Stimulated activated CD4-positive, alpha-beta T cell treated with anti-CD3 and anti-CD28 coated beads, Interleukin-2, amount 100 ng/mL, for 4 hours (primary cell): ENCODE measurements around the gene TXLNG.

Source experiments
- DNase-seq: peaks from one replicate; pipeline ENCODE4 v3.0.0-alpha.2; 2020; ENCODE audit warnings: low read depth

The TXLNG gene

DNA sequence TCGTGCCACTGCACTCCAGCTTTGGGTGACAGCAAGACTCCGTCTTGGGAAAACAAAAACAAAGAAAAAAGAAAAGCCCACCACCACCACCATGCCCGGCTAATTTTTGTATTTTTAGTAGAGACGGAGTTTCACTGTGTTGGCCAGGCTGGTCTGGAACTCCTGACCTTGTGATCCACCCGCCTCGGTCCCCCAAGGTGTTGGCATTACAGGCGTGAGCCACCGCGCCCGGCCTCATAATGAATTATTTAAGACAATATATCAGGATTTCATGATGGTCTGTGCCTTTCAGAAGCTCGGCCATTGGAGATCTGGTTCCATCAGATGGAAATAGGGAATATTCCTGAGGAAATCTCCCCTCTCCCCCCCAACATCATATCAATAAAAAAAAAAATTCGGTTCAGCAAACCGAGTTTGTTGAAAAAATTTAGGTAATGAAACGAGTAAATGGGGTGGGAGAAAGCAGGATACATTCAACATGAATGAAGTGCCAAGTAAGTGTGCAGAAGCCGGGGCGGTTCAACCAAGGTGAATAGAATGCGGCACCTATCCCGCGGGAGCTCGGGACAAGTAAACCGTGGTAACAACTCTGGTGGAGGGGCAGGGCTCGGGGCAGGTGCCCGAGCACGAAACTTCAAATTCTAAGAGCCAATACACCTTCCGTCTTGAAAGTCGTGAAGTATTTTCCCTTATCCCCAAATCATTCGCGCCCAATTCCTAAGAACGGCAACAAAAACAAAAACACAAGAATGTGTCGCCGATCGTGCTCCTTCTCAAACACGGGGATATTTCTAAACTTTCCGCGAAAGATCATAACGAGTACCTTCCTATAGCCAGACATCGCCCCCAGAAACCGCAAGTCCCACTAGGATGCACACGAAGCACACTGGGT, 773 bp upstream of the TXLNG start:
- DNase-seq: no peak

DNA sequence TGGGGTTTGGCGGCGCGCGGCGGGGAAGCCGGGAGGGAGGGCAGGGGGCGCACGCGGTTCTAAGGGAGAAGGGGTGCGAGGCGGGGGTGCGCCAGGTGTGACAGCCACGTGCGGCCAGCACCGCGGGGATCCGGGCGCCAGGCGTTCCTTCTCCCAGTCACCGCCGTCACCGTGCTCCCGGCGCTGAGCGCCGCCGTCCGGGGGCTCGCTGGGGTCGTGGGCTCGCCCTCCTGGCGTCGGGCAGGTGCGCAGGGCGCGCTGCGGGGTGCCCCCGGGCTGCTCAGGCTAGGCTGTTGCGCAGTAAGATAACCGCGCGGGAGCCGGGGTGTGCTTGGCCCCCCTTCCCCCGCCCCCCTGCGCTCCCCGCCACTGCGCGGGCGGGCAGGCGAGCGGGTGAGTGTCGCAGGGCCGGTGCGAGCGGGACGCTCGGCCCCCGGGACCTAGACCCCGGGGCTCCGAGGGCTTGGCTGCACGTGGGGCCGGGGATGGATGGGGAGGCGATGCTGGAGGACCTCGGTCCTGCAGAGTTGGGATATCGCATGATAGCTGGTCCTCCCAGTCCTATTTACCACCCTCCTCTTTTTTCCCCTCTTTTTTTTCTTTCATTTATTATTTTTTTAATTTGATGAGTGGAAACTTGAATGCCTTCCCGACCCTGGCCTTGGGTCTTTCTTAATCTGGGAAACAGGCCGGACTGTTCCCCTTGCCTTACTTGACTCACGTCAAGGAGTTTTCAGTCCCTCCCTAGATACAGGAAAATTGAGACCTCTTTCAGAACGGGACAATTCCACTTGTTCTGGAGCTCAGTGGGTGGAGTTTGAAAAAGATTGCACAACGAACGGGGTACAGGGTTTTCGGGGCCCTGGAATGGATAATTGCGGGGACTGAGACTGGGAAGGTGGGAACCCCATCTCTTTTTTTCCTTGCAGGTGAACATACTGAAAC, 797 bp downstream of the TXLNG start:
- peak; percentile 26 for DNase-seq

DNA sequence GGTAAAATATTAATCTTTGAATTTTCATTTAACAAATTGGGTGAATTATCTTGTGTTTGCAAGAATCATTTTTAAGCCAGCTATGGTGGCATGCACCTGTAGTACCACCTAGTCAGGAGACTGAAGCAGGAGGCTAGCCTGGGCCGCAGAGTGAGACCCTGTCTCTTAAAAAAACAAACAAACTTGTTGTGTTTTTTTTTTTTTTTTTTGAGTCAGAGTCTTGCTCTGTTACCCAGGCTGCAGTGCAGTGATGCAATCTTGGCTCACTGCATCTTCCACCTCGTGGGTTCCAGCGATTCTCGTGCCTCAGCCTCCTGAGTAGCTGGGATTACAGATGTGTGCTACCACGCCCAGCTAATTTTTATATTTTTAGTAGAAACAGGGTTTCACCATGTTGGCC, 2.2 kb downstream of the TXLNG start:
- no peak for DNase-seq

DNA sequence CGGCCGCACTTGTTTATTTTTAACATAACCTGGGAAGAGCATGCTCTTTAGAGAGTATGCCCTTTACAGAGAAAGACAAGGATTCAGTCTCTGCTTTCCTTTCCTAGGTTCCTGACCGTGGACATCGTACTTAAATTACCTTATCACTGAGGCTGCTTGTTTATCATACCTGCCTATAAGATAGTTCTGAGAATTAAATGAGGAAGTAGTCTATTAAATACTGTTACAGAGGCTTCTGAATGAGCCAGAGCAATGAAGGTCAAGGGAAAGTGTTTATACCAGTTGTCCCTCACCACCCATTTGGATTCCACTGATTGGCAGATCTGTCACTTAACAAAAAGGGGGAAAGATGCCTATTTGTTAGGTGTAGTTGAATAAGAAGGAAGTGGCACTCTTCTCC, 10.0 kb downstream of the TXLNG start:
- no peak for DNase-seq

DNA sequence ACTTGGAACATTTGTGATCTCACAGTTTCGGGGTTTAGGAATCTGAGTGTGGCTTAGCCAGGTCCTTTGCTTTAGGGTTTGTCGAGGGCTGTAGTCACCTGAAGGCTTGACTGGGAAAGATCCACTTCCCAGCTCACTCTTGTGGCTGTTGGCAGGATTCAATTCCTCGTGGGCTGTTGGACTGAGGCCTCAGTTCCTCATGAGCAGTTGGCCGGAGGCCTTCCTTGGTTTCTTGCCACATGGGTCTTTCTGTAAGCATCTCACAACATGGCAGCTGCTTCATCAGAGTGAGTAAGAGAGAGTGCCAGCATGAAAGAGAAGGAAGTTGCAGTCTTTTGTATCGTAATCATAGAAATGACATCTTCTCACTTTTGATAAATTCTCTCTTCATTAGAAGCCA, 11.1 kb downstream of the TXLNG start:
- DNase-seq: no peak

DNA sequence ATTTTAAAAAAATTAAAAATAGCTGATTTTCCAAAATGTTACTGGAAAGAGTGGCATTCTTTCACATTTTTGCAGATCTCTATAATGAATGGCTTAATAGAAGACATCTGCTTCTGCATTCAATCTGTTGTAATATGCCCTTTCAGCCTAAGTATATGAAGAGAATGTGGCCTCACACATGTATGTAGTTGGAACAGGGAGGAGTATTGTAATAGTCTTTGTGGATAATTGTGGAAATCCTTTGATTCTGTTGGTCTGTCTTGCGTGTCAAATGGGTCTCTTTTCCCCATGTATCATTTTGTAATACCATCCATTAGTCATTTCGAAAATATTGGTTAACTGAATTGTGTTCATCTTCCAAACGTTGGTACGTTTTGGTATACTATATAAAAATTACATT, 11.6 kb downstream of the TXLNG start:
- no peak for DNase-seq

DNA sequence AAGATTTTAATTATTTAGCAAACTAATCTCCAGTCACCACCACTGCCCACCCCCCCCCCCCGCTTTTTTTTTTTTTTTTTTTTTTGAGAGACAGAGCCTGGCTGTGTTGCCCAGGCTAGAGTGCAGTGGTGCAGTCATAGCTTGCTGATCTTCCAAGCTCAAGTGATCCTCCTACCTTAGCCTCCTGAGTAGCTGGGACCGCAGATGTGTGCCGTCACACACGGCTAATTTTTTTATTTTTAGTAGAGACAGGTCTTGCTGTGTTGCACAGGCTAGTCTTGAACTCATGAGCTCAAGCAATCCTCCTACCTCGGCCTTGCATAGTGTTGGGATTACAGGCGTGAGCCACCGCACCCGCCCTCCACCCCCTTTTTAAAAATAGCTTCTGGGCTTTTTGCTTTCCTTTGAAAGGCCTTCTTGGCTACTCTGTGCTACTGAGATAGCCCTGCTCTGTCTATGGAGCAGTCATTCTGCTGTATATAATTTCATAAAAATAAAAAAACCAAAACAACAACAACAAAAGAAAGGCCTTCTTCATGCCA, 18.7 kb downstream of the TXLNG start:
- DNase-seq: no peak

DNA sequence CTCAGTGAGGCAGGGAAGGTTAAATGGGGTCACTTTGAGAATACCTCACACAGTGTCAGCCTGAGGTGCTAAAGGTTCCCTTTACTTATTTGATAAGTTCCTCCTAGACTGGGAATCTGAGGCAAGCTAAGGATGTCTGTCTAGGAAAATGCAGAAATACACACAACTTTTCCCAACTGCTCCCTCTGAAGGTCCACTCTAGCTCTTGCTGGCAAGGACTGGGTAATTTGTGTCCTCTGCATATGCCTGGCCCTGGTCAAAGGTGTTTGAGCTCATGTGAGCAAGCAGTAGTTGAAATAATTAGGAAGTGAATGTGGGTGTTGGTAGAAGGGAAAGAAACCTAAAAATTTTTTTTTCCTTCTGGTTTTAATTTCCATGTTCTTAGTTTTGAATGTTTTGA, 21.3 kb downstream of the TXLNG start:
- DNase-seq: no peak

DNA sequence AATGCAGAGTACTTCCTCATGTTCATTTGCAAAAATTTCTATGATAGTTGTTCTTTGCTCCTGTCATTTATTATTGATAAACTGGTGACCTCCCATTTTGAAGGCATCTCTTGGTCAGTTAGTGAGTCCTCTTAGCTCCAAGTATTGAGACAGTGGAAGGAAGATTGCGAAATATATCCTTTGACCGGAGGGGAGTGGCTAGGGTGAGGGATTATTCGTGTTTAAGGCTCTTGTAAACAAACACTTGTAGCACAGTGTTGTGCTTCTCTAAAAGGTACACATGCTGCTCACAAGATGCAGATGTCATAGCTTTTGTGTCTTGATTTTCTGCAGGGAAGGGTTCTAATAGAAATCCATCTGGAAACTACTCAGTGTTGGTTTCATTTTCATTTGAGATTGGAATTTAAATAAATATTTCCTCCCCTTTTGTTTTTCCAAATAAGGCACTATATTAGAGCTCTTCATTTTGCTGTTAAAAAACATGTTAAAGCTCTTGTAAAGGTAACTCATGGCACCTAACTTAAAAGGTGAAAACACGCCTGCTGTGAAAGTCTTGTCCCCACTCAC, 21.8 kb downstream of the TXLNG start:
- no peak for DNase-seq

DNA sequence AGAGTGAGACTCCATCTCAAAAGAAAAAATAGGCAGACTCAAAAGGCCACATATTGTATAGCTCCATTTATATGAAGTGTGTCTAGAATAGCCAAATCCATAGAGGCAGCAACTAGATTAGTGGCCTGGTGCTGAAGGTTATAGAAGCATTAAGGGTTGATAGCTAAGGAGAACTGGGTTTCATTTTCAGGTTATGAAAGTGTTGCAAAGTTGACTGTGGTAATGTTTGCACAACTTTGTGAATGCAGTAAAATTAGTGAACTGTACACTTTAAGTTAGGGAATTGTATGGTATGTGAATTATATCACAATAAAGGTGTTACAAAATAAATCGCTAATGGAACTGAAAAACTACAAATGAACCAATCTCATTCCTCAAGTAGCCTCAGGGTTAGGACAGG, 28.3 kb downstream of the TXLNG start:
- no peak for DNase-seq

DNA sequence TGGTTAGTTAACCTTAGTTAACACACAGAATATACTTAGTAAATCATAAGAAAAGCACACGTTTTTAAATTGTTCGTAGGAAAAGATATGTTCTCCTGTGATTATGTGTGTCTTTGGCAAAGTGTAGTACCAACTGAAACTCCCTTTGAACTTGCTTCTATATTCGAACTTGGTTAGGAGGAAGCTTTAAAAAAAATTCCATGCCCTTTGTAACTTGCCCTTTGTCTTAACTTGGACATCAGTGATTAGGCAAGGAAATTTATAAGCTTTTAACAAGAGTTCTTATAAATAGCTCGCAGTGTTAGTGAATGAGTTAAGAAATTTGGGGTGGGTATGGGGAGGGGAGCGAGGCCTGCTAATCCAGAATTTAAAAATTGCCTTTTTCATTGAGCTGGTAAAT, 33.4 kb downstream of the TXLNG start:
- DNase-seq: no peak

DNA sequence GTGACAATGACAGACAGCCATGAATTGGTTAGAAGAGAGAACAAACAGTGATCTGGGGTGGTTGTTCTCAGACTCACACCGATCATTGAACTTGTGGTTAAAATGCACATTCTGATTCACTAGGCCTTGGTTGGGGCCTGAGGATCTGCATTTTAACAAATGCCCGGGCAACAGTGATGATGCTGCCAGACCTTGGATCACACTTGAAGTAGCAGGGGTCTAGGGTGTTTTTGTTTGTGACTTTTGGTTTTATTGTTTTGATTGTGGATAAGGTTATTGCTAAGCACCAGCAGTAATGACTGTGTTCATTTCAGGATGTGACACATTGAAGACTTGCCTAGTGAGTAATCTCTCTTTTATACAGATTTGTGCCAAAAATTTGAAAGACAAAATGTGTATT, 36.5 kb downstream of the TXLNG start:
- no peak for DNase-seq

DNA sequence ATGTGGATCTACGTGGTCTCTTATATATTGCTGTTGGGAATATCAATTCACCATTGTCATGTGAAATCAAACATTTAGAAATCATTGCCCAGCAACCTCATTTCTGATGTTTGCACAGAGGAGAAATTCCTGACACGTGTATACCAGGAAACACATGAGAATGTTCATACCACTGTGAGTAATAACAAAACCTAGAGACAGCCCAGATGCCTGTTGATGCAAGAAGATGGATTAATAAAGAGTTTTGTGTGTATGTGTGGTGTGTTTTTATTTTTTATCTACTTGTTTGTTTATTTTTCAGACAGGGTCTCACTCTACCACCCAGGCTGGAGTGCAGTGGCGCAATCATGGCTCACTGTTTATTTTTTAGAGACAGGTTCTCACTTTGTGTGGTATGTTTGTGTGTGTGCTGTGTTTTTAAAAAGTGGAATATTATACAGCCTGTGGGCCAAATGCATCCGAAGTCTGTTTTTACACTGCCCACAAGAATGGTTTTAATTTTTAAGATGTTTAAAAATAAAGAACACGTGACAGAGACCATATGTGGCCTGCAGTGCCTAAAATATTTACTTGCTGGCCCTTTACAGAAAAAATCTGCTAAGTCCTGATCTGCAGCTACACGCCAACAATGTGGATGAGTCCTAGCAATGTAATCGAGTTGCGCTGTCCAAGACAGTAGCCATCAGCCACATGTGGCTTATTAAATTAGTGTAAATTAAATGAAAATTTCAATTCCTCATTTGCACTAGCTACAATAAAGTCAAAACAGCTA, 39.2 kb downstream of the TXLNG start:
- no peak for DNase-seq

DNA sequence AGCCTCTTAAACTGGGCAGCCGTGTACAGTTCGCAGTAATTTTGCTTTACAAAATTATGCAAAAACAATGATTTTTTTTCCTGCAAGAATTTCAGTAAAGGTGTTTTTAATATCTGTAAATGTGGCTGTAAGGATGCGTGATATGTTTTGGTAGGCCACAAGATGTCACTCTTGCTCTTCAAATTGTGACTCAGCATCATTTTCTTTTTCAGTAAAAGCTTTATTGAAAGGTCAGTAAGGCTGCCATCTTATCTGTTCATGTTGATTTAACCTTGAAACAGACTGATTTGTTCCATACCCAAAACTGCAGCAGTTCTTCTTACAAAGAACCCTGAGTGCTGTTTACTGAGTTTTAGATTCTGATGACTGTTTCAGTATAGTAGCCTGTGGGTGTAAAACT, 39.9 kb downstream of the TXLNG start:
- no peak for DNase-seq

DNA sequence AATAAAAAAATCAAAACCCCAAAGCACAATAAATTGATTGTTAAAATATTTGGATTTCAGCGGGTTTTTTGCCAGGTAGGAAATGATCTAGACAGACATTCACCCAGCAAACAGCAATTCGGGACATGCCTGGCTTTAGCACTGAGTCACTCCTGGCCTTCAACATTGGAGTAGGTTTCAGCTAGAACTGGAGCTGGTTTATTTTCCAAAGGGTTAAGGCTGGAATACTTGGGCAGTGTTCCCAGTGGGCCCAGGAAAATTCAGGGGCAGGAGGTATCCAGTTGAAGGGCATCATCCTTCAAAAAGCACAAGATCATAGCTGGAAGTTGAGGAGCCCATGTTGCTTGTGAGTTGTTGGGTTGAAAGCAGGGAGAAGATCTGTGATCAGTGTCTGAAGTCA, 41.0 kb downstream of the TXLNG start:
- no peak for DNase-seq

DNA sequence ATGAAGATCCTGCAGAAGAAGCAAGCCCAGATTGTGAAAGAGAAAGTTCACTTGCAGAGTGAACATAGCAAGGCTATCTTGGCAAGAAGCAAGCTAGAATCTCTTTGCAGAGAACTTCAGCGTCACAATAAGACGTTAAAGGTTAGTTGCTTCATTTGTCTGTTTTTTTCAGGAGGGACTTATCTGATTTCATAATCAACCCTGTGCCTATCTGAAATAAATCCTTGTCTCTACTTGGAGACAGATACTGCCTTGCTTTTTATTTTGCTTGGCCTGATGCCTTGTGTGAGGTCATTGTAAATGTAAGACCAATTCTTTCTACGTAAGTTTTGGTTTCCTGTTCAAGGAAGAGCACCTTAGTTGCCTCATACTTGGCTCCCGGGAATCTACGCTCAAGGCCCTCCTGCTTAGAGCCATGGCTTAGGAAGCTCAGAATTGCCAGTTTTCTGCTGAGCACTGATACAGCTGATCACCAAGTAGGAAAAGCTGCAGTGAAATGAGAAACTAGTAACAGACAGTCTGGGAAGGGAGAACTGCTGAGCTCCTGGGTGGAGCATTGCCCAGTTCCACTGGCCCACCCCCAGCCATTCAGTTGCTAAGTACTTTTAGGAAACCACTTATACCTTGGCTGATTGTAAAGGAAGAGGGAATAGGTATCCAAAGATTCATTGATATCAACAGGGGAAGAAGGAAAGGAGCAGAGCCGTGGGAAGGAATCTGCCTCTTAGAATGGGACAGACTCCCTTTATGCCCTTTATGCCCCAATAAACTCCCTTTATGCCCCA, 42.0 kb downstream of the TXLNG start:
- DNase-seq: no peak

DNA sequence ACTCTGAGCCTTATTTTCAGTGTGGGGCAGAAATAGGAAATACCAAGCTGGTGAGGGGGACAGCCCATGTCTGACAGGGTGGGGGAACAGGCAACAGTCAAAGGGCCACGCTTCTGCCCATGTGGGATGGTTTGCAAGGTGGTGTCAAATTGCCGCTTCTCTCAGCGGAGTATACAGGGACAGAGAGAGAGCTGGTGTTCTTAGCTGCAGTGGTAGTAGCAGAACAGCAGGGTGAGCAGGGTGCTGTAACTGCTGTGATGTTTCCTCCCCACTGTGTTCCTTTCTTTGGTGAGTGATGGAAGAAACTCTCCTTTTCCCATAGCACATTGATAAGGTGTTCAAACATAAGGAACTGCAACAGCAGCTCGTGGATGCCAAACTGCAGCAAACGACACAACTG, 46.0 kb downstream of the TXLNG start:
- DNase-seq: no peak

DNA sequence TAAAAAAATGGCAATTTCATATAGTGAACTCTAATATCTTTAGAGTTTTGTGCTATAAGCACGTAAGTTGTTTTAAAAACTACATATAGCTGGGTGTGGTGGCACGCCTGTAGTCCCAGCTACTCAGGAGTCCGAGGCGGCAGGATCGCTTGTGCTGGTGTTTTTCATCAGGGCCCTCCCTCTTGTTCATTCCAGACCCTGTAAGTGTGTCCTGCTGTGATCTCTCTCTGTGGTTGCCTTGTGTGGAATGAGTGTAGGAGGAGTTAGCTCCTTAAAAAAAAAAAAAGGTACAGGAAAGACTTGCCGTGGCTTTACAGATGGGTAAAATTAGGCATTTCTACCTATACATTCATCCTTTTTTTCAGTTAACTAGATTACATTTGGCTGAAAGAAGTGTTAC, 48.5 kb downstream of the TXLNG start:
- no peak for DNase-seq

DNA sequence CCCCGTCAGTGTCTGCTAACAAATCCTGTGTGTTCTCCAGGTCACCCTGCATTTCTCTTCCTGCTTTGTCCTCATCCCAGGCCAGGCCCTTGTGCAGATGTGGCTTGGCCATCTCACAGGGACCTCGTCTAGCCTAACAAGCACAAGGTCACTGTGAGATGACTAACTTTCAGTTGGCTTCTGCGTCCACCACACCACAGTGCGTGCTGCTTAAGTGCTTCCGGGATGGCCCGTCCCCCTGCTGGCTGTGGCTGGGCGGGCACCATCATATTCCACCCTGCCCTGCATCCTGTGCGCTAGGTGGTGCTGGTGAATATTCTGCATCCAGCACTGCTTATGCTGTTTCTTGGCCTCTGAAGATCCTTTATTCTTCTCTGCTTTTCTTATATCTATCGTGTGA, 50.1 kb downstream of the TXLNG start:
- DNase-seq: no peak

DNA sequence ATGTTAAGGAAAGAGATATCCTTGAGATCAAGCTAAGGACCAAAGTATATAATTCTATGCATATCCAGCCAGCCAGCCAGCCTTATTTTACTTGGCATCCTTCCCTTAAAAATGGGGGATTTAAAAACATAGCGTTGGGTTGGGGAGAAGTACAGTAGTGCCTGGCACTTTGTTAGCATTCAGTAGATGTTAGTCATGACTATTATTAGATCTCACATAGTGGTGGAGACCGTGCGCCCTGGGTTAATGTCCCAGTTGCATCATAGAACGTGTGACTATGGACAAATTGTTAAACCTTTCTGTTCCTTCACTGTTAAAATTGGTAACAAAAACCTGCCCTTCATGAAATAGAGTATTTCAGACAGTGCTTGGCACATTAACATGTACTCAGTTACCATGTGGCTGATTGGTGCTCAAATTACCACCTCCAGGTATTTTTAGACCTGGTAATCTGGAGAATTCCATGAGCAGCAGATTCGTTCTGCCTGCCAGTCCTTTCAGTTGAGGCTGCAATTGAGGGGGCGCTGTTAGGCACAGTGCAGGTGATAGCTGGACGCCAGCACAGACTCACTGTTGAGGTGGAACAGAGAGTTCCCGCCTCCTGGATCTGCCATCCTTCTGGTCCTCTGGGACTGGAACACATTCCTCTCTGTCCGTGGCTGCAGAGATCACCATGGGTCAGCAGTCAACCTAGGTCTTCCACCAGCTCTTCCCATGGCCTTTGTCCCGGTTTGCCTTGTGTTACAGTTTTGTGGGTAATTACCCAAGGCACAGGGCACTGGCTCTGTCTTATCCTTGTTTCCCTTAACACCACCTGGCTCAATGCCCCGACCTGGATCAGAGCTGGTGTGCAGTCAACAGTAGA, 52.2 kb downstream of the TXLNG start:
- DNase-seq: no peak
